Gastroesophageal sphincter (tissue), 4 donors: ENCODE data around the gene UNC93A. TPM values are rescaled to one million over a fixed set of nuclear protein-coding genes. Genes with fewer than 3 reads are reported as not detected.
"Not testable (repeated sequence)": the region's sequence is repeated elsewhere in the genome, so short reads cannot be mapped to it uniquely, and the experiment has no call there.

Experiments used
- ATAC-seq: fragments of 150-250 bp; one replicate; pipeline ENCODE4 v1.9.1; 2016; ENCODE audit warnings: mild to moderate bottlenecking, moderate library complexity
- H3K27ac ChIP-seq, 4 donors: fragments of 200-600 bp; sonication (generic) in 3 of 4; 1 replicate in 3 of 4; 2 replicates in 1 of 4; pipeline ENCODE4 v1.5.1; 2016 to 2019
- H3K27me3 ChIP-seq: fragments of 200-600 bp; sonication (generic); one replicate; pipeline ENCODE4 v1.5.1; 2019
- H3K36me3 ChIP-seq, 2 donors: fragments of 200-600 bp; sonication (generic); one replicate each; pipeline ENCODE4 v1.5.1; 2019; ENCODE audit warnings: control low read depth in 1 of 2
- H3K4me1 ChIP-seq, 3 donors: fragments of 200-600 bp; sonication (generic); 1 replicate in 2 of 3; 2 replicates in 1 of 3; pipeline ENCODE4 v1.5.1; 2016 to 2019; ENCODE audit warnings: control low read depth in 2 of 3
- H3K4me3 ChIP-seq, 2 donors: fragments of 200-600 bp; sonication (generic); one replicate each; pipeline ENCODE4 v1.5.1; 2019; ENCODE audit warnings: mild to moderate bottlenecking in 1 of 2, moderate library complexity in 1 of 2
- H3K9me3 ChIP-seq, 3 donors: fragments of 200-600 bp; sonication (generic); one replicate each; pipeline ENCODE4 v1.5.1; 2017 to 2019; ENCODE audit warnings: control low read depth in 2 of 3
- CTCF ChIP-seq, 4 experiments: fragments of 200-600 bp in 2 of 4; fragments of 450-650 bp in 2 of 4; sonication (generic) in 1 of 4; IDR thresholded peaks; one replicate each; pipeline ENCODE4 v1.5.1; 2017 to 2019; ENCODE audit warnings: antibody characterized with exemption in 4 of 4, mild to moderate bottlenecking in 2 of 4, moderate library complexity in 2 of 4
- EP300 ChIP-seq: sonication (generic); formaldehyde crosslinking; IDR thresholded peaks from one replicate; pipeline ENCODE4 v1.6.1; 2017; ENCODE audit warnings: antibody characterized with exemption, mild to moderate bottlenecking
- POLR2A ChIP-seq, 2 donors: fragments of 450-650 bp; IDR thresholded peaks; one replicate each; pipeline ENCODE4 v1.6.1; 2017; ENCODE audit warnings: antibody characterized with exemption in 2 of 2, mild to moderate bottlenecking in 2 of 2, moderate library complexity in 1 of 2
- POLR2AphosphoS5 ChIP-seq: sonication (generic); formaldehyde crosslinking; IDR thresholded peaks from one replicate; pipeline ENCODE4 v1.6.1; 2017; ENCODE audit warnings: antibody characterized with exemption
- WGBS, 2 donors: methylation state at CpG; one replicate each; pipeline ENCODE4 v1.1.5; 2018; ENCODE audit warnings: low coverage in 1 of 2; 5-methylcytosine and 5-hydroxymethylcytosine counted together
- total RNA-seq, 4 donors: library from RNA; depleted of rRNA; stranded (reverse); fragments of >200 nt; gene quantifications; one replicate each; pipeline ENCODE4 v1.1.0, GENCODE V29; 2016

UNC93A gene
- not detected for total RNA-seq

- Histone ChIP-seq H3K4me3 (no peak within 1 kb of the TSS), H3K27me3 (no peaks in the 10 kb centered on the region), H3K27ac (no peak within 1 kb of the TSS), H3K36me3 (no peaks in the 10 kb centered on the region), H3K4me1 (no peaks in the 10 kb centered on the region), H3K9me3 (no peaks in the 10 kb centered on the region)
- no peak for TF ChIP-seq CTCF (IDR thresholded peaks at IDR 0.05)
- 65 to 66% methylated on average over 6 to 7 of the region's 7 CpGs for WGBS, 2 donors
- no peak for ATAC-seq
These were observed at the start of gene UNC93A for GRCh38 chr6:167290786-167291622. Gene UNC93A (plus strand): TSS chr6:167291315. CDS start chr6:167291490, 175 bp downstream.

GRCh38 chr6:167241321-167242134 is 49.6 kb upstream of the UNC93A start:
- Histone ChIP-seq H3K27me3 (peaks cover 17% of the 10 kb centered on the region), H3K4me3 (peak overlapping the region in 1 of 2 donors; percentile 23)
- ATAC-seq, H3K4me1 ChIP-seq, H3K9me3 ChIP-seq, H3K27ac ChIP-seq, H3K36me3 ChIP-seq: not testable (repeated sequence)
- 40% methylated on average over 2 of the region's 30 CpGs; no CpG with 5 or more reads in 1 of the 2 donors for WGBS, 2 donors

- WGBS, 2 donors, result no CpG with 5 or more reads among the region's 7 CpGs
- not testable (repeated sequence) for H3K4me1 ChIP-seq, H3K9me3 ChIP-seq, H3K36me3 ChIP-seq, H3K4me3 ChIP-seq, ATAC-seq, H3K27ac ChIP-seq
- H3K27me3 ChIP-seq, result peaks cover 23% of the 10 kb centered on the region
These were observed 49.0 kb upstream of the UNC93A start for GRCh38 chr6:167242135-167242506.

GRCh38 chr6:167242511-167243051 is 48.5 kb upstream of the UNC93A start:
- peaks cover 25% of the 10 kb centered on the region for H3K27me3 ChIP-seq
- WGBS, 2 donors, result 83 to 87% methylated on average over 3 to 4 of the region's 6 CpGs
- not testable (repeated sequence) for H3K27ac ChIP-seq, H3K4me3 ChIP-seq, ATAC-seq, H3K36me3 ChIP-seq, H3K4me1 ChIP-seq, H3K9me3 ChIP-seq

- no peaks in the 10 kb centered on the region for H3K9me3 ChIP-seq
- H3K27me3 ChIP-seq, result peaks cover 29% of the 10 kb centered on the region
- no peak for ATAC-seq
- TF ChIP-seq EP300, result no peak
- no peak for TF ChIP-seq CTCF (IDR thresholded peaks at IDR 0.05)
- TF ChIP-seq POLR2AphosphoS5, result no peak
- TF ChIP-seq POLR2A (IDR thresholded peaks at IDR 0.05), result no peak
- H3K4me3 ChIP-seq, result no peak overlapping the region
- no peaks in the 10 kb centered on the region for H3K36me3 ChIP-seq
- WGBS, 2 donors, result 18 to 47% methylated on average over 4 of the region's 11 CpGs
- H3K27ac ChIP-seq, result no peak overlapping the region
- peaks cover 0 to 7% (median 0%) of the 10 kb centered on the region in 3 donors for H3K4me1 ChIP-seq
These were observed 46.8 kb upstream of the UNC93A start for GRCh38 chr6:167244064-167244960.

- WGBS, 2 donors, result 65 to 75% methylated on average over 4 of the region's 4 CpGs
- peaks cover 0 to 7% (median 0%) of the 10 kb centered on the region in 3 donors for H3K4me1 ChIP-seq
These were observed 46.1 kb upstream of the UNC93A start for GRCh38 chr6:167244991-167245390.

More at GRCh38 chr6:167244991-167245390, 46.1 kb upstream of the UNC93A start:
- TF ChIP-seq POLR2A (IDR thresholded peaks at IDR 0.05), result no peak
- TF ChIP-seq POLR2AphosphoS5, result no peak
- no peak for TF ChIP-seq CTCF (IDR thresholded peaks at IDR 0.05)
- TF ChIP-seq EP300, result no peak
- ATAC-seq, result no peak
- Histone ChIP-seq H3K27ac (no peak overlapping the region), H3K9me3 (no peaks in the 10 kb centered on the region), H3K36me3 (no peaks in the 10 kb centered on the region), H3K4me3 (no peak overlapping the region), H3K27me3 (peaks cover 29% of the 10 kb centered on the region)
